Measurements from ENCODE around the gene GSE1.

The GSE1 gene

DNA sequence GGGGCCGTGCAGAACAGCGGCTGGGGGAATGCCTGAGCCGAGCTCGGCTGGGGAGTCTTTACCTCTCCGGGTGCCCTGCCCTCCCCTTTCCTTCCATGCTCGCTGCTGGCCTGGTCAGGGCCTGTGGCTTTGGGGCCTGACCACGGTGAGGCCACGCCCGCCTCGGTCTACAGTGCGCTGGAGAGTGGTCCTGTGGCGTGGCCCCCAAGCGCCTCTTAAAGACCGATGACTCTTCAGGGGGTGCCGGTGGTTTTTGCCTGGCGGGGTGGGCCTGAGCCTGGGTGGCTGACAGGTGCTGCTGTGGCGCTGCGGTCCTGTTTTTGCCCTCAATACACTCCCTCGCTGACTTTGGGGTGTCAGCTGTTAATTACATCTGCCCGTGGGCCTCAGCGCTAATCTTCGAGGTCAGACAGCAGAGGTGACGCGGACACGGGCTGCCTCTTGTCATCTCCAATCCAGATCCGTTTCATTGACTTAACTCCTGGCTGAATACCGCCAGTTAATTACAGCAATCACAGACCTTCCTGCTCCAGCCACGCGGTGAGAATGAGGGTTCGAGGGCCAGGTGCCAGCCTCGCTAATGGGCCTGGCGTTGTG is 29.7 kb downstream of the GSE1 start:
- TF ChIP-seq, protein P1, sequence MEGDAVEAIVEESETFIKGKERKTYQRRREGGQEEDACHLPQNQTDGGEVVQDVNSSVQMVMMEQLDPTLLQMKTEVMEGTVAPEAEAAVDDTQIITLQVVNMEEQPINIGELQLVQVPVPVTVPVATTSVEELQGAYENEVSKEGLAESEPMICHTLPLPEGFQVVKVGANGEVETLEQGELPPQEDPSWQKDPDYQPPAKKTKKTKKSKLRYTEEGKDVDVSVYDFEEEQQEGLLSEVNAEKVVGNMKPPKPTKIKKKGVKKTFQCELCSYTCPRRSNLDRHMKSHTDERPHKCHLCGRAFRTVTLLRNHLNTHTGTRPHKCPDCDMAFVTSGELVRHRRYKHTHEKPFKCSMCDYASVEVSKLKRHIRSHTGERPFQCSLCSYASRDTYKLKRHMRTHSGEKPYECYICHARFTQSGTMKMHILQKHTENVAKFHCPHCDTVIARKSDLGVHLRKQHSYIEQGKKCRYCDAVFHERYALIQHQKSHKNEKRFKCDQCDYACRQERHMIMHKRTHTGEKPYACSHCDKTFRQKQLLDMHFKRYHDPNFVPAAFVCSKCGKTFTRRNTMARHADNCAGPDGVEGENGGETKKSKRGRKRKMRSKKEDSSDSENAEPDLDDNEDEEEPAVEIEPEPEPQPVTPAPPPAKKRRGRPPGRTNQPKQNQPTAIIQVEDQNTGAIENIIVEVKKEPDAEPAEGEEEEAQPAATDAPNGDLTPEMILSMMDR (IDR thresholded peaks at IDR 0.05; ENCODE audit: low read depth, low read length), result no peak
- in situ Hi-C loops (cut with HindIII; ENCODE audit: low sequenced_read_pairs), result no loop called here
- no peak for DNase-seq (ENCODE audit: low read depth, low spot score)
- no peak overlapping the region for H3K4me3 ChIP-seq (ENCODE audit: low read depth, low read length)

DNA sequence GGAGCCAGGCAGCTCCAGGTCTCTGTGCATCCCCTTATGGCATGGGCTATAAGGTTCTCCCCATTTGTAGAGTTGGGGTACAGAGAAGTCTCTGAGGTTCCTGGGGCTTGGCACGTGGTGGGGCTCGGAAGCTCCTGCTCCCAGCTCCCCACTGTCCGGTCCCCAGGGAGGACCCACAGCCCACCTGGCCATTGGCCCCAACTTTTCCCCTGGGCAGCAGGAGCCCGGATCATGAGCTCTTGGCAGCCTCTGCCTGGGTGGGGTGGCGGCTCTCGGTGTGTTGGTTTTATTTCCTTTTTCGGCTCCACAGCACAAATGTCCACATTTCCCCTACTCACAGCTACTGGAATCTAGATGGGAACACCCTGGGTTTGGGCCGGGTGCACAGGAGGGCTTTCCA is 30.5 kb downstream of the GSE1 start:
- no peak overlapping the region for H3K4me3 ChIP-seq (ENCODE audit: low read depth, low read length)
- DNase-seq (ENCODE audit: low read depth, low spot score), result no peak
- TF ChIP-seq, protein P1 (IDR thresholded peaks at IDR 0.05; ENCODE audit: low read depth, low read length), result no peak
- in situ Hi-C loops (cut with HindIII; ENCODE audit: low sequenced_read_pairs), result no loop called here

DNA sequence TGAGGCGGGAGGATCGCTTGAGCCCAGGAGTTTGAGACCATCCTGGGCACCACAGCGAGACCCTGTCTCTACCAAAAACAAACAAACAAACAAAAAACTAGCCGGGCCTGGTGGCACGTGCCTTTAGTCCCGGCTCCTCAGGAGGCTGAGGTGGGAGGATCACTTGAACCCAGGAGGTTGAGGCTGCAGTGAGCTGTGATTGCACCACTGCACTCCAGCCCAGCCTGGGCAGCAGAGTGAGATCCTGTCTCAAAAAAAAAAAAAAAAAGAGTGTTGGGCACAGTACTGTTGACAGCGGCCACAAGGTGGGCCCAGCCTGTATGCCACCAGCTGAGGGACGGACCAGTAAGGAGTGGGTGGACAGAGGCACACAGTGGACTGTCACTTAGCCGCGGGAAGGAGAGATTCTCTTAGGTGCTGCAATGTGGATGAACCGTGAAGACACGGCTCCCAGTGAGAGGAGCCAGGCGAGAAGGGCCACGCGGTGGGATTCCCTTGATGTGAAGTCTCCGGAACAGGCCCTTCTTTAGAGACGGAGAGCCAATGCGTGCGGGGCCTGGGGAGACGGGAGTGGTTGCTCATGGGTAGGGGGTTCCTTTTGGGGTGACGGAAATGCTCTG is 31.1 kb downstream of the GSE1 start:
- no peak for DNase-seq (ENCODE audit: low read depth, low spot score)
- in situ Hi-C loops (cut with HindIII; ENCODE audit: low sequenced_read_pairs), result no loop called here

DNA sequence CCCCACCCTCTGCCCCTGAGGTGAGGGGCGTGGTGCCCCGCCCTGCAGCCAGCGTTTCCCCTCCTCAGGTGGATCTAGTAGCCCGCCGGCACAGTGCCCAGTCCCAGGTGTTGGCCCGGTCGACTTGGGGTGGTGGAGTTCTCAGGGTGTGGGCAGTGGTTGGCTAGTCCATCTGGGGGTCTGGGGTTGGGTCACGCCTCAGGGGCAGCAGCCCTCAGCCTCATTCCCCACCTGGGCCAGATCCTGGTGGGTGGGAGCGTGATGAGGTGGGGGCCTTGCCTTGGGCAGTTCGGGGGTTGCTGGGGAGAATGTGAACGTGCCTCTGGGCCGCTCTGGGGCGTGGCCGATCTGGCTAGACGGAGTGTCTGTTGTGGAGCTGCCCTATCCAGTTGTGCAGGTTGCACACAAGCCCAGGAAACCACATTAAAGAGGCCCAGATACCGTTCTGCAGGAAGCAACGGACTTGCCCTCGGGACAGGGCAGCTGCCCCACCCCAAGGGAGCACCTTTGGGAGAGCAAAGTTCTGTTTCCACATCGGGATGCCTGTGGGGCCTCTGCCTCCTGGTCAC is 32.0 kb downstream of the GSE1 start:
- in situ Hi-C loops (cut with HindIII; ENCODE audit: low sequenced_read_pairs), result no loop called here
- TF ChIP-seq, protein P1 (IDR thresholded peaks at IDR 0.05; ENCODE audit: low read depth, low read length), result no peak
- no peak for DNase-seq (ENCODE audit: low read depth, low spot score)
- H3K4me3 ChIP-seq (ENCODE audit: low read depth, low read length), result no peak overlapping the region

More for the DNA sequence above, 31.1 kb downstream of the GSE1 start:
- TF ChIP-seq, protein P1 (IDR thresholded peaks at IDR 0.05; ENCODE audit: low read depth, low read length), result no peak
- no peak overlapping the region for H3K4me3 ChIP-seq (ENCODE audit: low read depth, low read length)

DNA sequence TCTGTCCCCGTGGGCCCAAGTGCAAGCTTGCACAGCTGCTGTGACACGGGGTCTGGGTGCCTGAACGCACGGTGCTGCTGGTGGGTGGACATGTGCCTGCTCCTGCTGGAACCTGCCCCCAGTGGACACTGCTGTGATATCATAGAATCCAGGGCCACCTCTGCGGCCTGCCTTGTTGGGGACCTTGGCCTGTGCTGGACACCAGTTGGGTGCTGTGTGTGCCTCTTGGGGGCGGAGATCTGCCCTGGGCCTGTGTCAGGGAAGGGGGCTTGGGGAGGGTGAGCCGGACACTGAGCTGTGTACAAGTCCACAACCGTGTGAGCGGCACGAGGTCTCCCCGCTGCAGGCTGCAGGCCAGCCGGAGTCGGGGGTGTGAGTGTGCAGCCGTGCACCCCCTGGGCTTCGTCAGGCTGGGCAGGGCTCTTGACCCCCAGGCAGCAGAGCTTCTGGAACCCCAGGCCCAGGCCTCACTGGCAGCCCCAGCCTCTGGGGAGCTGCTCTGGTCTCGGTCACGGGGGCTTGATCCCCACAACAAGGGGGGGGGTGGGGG is 33.3 kb downstream of the GSE1 start:
- TF ChIP-seq, protein P1 (IDR thresholded peaks at IDR 0.05; ENCODE audit: low read depth, low read length), result no peak
- DNase-seq (ENCODE audit: low read depth, low spot score), result no peak
- H3K4me3 ChIP-seq (ENCODE audit: low read depth, low read length), result no peak overlapping the region
- in situ Hi-C loops (cut with HindIII; ENCODE audit: low sequenced_read_pairs), result no loop called here

DNA sequence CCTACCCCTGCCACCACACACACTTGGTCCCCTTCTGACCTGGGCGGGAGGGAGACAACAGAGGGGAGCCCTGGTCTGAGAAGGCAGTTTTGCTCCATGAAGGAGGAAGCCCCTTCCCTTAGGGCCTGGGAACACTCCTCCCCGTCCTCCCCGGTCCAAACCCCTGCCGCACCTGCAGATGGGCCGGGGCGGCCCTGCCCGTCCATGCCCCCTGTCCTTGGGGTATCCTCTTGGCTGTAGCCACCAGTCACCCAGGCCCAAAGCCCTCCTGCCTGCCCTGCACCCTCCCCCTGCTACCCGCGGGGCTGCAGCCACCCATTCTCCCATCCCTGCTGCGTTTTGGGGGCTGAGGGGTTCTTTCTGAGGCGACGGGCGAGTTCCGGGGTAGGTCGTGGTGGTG is 33.9 kb downstream of the GSE1 start:
- in situ Hi-C loops (cut with HindIII; ENCODE audit: low sequenced_read_pairs), result no loop called here
- TF ChIP-seq, protein P1 (IDR thresholded peaks at IDR 0.05; ENCODE audit: low read depth, low read length), result no peak
- H3K4me3 ChIP-seq (ENCODE audit: low read depth, low read length), result no peak overlapping the region
- DNase-seq (ENCODE audit: low read depth, low spot score), result no peak

Data from astrocyte of the spinal cord (primary cell).